Measurements from ENCODE around the gene ZNF638. TPM values are rescaled to one million over a fixed set of nuclear protein-coding genes. Genes with fewer than 3 reads are reported as not detected.

The ZNF638 gene
- total and polyA plus RNA-seq, 9 of the 15 experiments (the other 6 are each of a cell fraction or from before 2014, with no cell fraction given) = 53.3 to 165 (median 98.8) TPM

DNA sequence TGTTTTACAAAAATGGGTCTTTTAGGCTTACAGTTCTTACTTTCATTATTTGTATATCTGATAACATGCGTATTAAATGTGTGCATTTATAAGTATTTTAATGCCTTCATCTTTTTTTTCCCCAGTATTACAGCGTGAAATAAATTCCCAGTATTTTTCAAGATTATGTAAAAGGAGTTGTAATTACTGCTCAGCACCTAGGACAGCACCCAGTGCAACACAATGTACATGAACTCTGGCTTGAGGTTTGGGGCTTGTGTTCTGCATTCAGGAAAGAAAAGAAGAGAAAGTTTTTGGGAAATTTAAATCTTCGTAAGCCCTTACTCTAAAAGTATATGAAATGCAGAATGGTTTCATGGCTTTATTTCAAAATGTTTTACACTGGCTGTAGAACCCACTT is 16.7 kb downstream of the ZNF638 start (continued):
- peak; percentile 27; the same call in 1 of the 2 replicates for TF ChIP-seq ZBTB40 (IDR thresholded peaks at IDR 0.05)
- TF ChIP-seq ZBTB40 (CRISPR knock-in tag; IDR thresholded peaks at IDR 0.05) = no peak
- TF ChIP-seq E2F4 (CRISPR knock-in tag; IDR thresholded peaks at IDR 0.05; ENCODE audit: low read depth) = no peak
- TF ChIP-seq, protein P1, sequence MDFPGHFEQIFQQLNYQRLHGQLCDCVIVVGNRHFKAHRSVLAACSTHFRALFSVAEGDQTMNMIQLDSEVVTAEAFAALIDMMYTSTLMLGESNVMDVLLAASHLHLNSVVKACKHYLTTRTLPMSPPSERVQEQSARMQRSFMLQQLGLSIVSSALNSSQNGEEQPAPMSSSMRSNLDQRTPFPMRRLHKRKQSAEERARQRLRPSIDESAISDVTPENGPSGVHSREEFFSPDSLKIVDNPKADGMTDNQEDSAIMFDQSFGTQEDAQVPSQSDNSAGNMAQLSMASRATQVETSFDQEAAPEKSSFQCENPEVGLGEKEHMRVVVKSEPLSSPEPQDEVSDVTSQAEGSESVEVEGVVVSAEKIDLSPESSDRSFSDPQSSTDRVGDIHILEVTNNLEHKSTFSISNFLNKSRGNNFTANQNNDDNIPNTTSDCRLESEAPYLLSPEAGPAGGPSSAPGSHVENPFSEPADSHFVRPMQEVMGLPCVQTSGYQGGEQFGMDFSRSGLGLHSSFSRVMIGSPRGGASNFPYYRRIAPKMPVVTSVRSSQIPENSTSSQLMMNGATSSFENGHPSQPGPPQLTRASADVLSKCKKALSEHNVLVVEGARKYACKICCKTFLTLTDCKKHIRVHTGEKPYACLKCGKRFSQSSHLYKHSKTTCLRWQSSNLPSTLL (IDR thresholded peaks at IDR 0.05) = no peak
- TF ChIP-seq IRF2 (CRISPR knock-in tag; IDR thresholded peaks at IDR 0.05) = no peak
- TF ChIP-seq, protein P2, sequence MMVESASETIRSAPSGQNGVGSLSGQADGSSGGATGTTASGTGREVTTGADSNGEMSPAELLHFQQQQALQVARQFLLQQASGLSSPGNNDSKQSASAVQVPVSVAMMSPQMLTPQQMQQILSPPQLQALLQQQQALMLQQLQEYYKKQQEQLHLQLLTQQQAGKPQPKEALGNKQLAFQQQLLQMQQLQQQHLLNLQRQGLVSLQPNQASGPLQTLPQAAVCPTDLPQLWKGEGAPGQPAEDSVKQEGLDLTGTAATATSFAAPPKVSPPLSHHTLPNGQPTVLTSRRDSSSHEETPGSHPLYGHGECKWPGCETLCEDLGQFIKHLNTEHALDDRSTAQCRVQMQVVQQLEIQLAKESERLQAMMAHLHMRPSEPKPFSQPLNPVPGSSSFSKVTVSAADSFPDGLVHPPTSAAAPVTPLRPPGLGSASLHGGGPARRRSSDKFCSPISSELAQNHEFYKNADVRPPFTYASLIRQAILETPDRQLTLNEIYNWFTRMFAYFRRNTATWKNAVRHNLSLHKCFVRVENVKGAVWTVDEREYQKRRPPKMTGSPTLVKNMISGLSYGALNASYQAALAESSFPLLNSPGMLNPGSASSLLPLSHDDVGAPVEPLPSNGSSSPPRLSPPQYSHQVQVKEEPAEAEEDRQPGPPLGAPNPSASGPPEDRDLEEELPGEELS (CRISPR knock-in tag; IDR thresholded peaks at IDR 0.05; ENCODE audit: borderline replicate concordance) = no peak
- TF ChIP-seq, protein P3, sequence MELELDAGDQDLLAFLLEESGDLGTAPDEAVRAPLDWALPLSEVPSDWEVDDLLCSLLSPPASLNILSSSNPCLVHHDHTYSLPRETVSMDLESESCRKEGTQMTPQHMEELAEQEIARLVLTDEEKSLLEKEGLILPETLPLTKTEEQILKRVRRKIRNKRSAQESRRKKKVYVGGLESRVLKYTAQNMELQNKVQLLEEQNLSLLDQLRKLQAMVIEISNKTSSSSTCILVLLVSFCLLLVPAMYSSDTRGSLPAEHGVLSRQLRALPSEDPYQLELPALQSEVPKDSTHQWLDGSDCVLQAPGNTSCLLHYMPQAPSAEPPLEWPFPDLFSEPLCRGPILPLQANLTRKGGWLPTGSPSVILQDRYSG (tag; conservative IDR thresholded peaks at IDR 0.05; ENCODE audit: low read depth) = 0 out of 2 replicates have a peak, but pooled peaks have one; percentile 41
- no peak for TF ChIP-seq CTCFL (IDR thresholded peaks at IDR 0.05; ENCODE audit: borderline replicate concordance, insufficient read depth, low read depth, low read length, poor library complexity, severe bottlenecking)

Measured in K562 (cell line).